HepG2 (cell line): ENCODE results near the gene MEIOC. TPM values are rescaled to one million over a fixed set of nuclear protein-coding genes. Genes with fewer than 3 reads are reported as not detected.

Experiments
- ATAC-seq: fragments of 200-7000 bp; cut with Tn5 transposase; 3 replicates; pipeline ENCODE4 v1.9.1; 2020; ENCODE audit warnings: mild to moderate bottlenecking, moderate library complexity
- BruUV-seq: library from RNA; stranded (reverse); fragments of 400-500 nt; replicated peaks from 2 replicates; lab custom pipeline; 2021; lab: Mats Ljungman, UMichigan
- CTCF ChIA-PET: fragments of 300-600 bp; formaldehyde crosslinking; extraction: SDS; loops from one replicate; lab custom pipeline; 2021; ENCODE audit warnings: low total read pairs, inconsistent platforms, low intra/inter-chr PET ratio; lab: Yijun Ruan, JAX
- POLR2A ChIA-PET: fragments of 350-600 bp; sonication (Branson Sonifier 250); formaldehyde crosslinking; loops from one replicate; lab custom pipeline; 2020; ENCODE audit warnings: antibody characterized with exemption, inconsistent platforms; lab: Yijun Ruan, JAX
- DNase-seq: peaks from one replicate; pipeline ENCODE4 v3.0.0-alpha.2; 2015; ENCODE audit warnings: low spot score
- FAIRE-seq: peaks from 3 replicates; lab custom pipeline; 2011; peaks lifted over from hg19 to GRCh38; lab: Jason Lieb, UNC
- H2AFZ ChIP-seq: one replicate; pipeline ENCODE4 v1.6.1; 2011; ENCODE audit warnings: low read length, inconsistent platforms
- H3K27ac ChIP-seq: fragments of 300-600 bp; 3 replicates; pipeline ENCODE4 v1.8.0; 2011; ENCODE audit warnings: mixed run types, mild to moderate bottlenecking, mixed read lengths, low read length, inconsistent platforms; ENCODE audit not compliant: insufficient read depth; ENCODE audit errors: extremely low read length
- H3K27me3 ChIP-seq, 2 experiments: fragments of 200-600 bp in 1 of 2; 2 replicates in 1 of 2; 3 replicates in 1 of 2; pipeline versions ENCODE4 v1.6.0 to v1.8.0; 2011; ENCODE audit warnings: low read length in 2 of 2, mild to moderate bottlenecking in 2 of 2, moderate library complexity in 2 of 2, inconsistent platforms in 1 of 2; ENCODE audit not compliant: insufficient read depth in 2 of 2, control insufficient read depth in 1 of 2
- H3K36me3 ChIP-seq, 2 experiments: fragments of 200-600 bp in 1 of 2; replicated peaks in 1 of 2; 2 replicates in 1 of 2; 3 replicates in 1 of 2; pipeline versions ENCODE4 v1.5.1 to v1.8.0; 2011; ENCODE audit warnings: low read length in 2 of 2, inconsistent platforms in 1 of 2; ENCODE audit not compliant: insufficient read depth in 2 of 2, control insufficient read depth in 1 of 2
- H3K4me1 ChIP-seq: 2 replicates; pipeline ENCODE4 v1.5.1; 2012; ENCODE audit warnings: low read length, inconsistent platforms; ENCODE audit not compliant: insufficient read depth
- H3K4me2 ChIP-seq: 2 replicates; pipeline ENCODE4 v1.6.0; 2011; ENCODE audit warnings: low read depth, low read length, inconsistent platforms
- H3K4me3 ChIP-seq, 3 experiments: fragments of 200-600 bp in 1 of 3; sonication (generic), shearing (Covaris generic) in 1 of 3; replicated peaks in 1 of 3; 2 replicates each; pipeline ENCODE4 v1.5.1; 2011 to 2016; ENCODE audit warnings: low read length in 3 of 3, inconsistent platforms in 2 of 3, low read depth in 2 of 3, mild to moderate bottlenecking in 2 of 3, control low read depth in 1 of 3, mixed read lengths in 1 of 3; ENCODE audit not compliant: insufficient read depth in 1 of 3
- H3K79me2 ChIP-seq: one replicate; pipeline ENCODE4 v1.6.1; 2011; ENCODE audit warnings: low read length, inconsistent platforms; ENCODE audit not compliant: insufficient read depth
- H3K9ac ChIP-seq: 2 replicates; pipeline ENCODE4 v1.6.0; 2011; ENCODE audit warnings: mild to moderate bottlenecking, low read depth, low read length, inconsistent platforms; ENCODE audit not compliant: insufficient read depth
- H3K9me3 ChIP-seq: 2 replicates; pipeline ENCODE4 v1.5.1; 2012; ENCODE audit warnings: mild to moderate bottlenecking, low read length
- H4K20me1 ChIP-seq: 2 replicates; pipeline ENCODE4 v1.6.0; 2011; ENCODE audit warnings: inconsistent platforms, mild to moderate bottlenecking, low read length, moderate library complexity; ENCODE audit not compliant: insufficient read depth
- CC2D1A ChIP-seq: sonication (generic); formaldehyde crosslinking; IDR thresholded peaks from 2 replicates; pipeline ENCODE4 v1.8.1; 2023; ENCODE audit warnings: mild to moderate bottlenecking, missing genetic modification reagents
- ELF4 ChIP-seq: sonication (generic); formaldehyde crosslinking; IDR thresholded peaks from 2 replicates; pipeline ENCODE4 v1.5.0; 2020; ENCODE audit warnings: missing genetic modification reagents, mild to moderate bottlenecking, moderate library complexity, borderline replicate concordance
- HOXA5 ChIP-seq: sonication (generic); formaldehyde crosslinking; IDR thresholded peaks from 2 replicates; pipeline ENCODE4 v1.4.0; 2020; ENCODE audit warnings: missing genetic modification reagents
- KAT2B ChIP-seq: fragments of 150-350 bp; IDR thresholded peaks from 2 replicates; pipeline ENCODE4 v1.6.1; 2014; ENCODE audit warnings: low read depth, low read length, borderline replicate concordance
- MYC ChIP-seq: sonication (generic); formaldehyde crosslinking; IDR thresholded peaks from 2 replicates; pipeline ENCODE4 v1.9.0; 2021; ENCODE audit warnings: missing genetic modification reagents, borderline replicate concordance
- PHF5A ChIP-seq: IDR thresholded peaks from one replicate; pipeline ENCODE4 v1.6.1; 2018; ENCODE audit warnings: low read depth, missing genetic modification reagents; ENCODE audit not compliant: unreplicated experiment
- RFXANK ChIP-seq: IDR thresholded peaks from 2 replicates; pipeline ENCODE4 v1.6.1; 2016
- SMARCE1 ChIP-seq: fragments of 450-650 bp; IDR thresholded peaks from 2 replicates; pipeline ENCODE4 v1.6.1; 2017; ENCODE audit warnings: borderline replicate concordance
- SNAI1 ChIP-seq: sonication (generic); formaldehyde crosslinking; IDR thresholded peaks from 2 replicates; pipeline ENCODE4 v1.5.0; 2020; ENCODE audit warnings: mild to moderate bottlenecking, missing genetic modification reagents, borderline replicate concordance
- TMF1 ChIP-seq: sonication (generic); formaldehyde crosslinking; IDR thresholded peaks from 2 replicates; pipeline ENCODE4 v1.8.1; 2022; ENCODE audit warnings: low read depth, missing genetic modification reagents
- TOE1 ChIP-seq: sonication (generic); formaldehyde crosslinking; IDR thresholded peaks from 2 replicates; pipeline ENCODE4 v1.4.0; 2020; ENCODE audit warnings: mild to moderate bottlenecking, missing genetic modification reagents
- ZMYM3 ChIP-seq: sonication (generic); formaldehyde crosslinking; IDR thresholded peaks from 2 replicates; pipeline ENCODE4 v1.5.1; 2020; ENCODE audit warnings: mild to moderate bottlenecking, missing genetic modification reagents
- ZNF225 ChIP-seq: sonication (generic); formaldehyde crosslinking; IDR thresholded peaks from 2 replicates; pipeline ENCODE4 v1.4.0; 2020; ENCODE audit warnings: mild to moderate bottlenecking, missing genetic modification reagents
- ZNF33A ChIP-seq: sonication (generic); formaldehyde crosslinking; IDR thresholded peaks from 2 replicates; pipeline ENCODE4 v1.5.1; 2020; ENCODE audit warnings: missing genetic modification reagents, mild to moderate bottlenecking, moderate library complexity, borderline replicate concordance
- ZNF383 ChIP-seq: sonication (generic); formaldehyde crosslinking; IDR thresholded peaks from 2 replicates; pipeline ENCODE4 v1.4.0; 2020; ENCODE audit warnings: missing genetic modification reagents, mild to moderate bottlenecking, borderline replicate concordance
- ZNF615 ChIP-seq: sonication (generic); formaldehyde crosslinking; IDR thresholded peaks from 2 replicates; pipeline ENCODE4 v1.5.0; 2020; ENCODE audit warnings: mild to moderate bottlenecking, missing genetic modification reagents, borderline replicate concordance
- WGBS: methylation state at CpG from one replicate; pipeline ENCODE4 v1.1.6; 2017; ENCODE audit warnings: low lambda C conversion rate; 5-methylcytosine and 5-hydroxymethylcytosine counted together
- in situ Hi-C: cut with HindIII; loops from 2 replicates; pipeline ENCODE4 v1.10.0; 2017; ENCODE audit warnings: low pct_unique_long_range_greater_than_20kb; ENCODE audit not compliant: extremely low pct_ligation_motif_present
- intact Hi-C: fragments of 100-400 bp; cut with micrococcal nuclease; formaldehyde crosslinking; loops from one replicate; pipeline ENCODE4 v1.10.0; 2022; ENCODE audit not compliant: unreplicated experiment
- polyA plus RNA-seq, 8 experiments: library from polyadenylated mRNA; depleted of rRNA in 3 of 8; stranded (reverse) in 7 of 8; unstranded in 1 of 8; fragments of >200 nt; fragmentation: Illumina TruSeq in 4 of 8; extraction: Trizol in 4 of 8; gene quantifications; 2 replicates each; pipeline versions ENCODE4 v1.2.1 to v1.2.3, GENCODE V29; 2011 to 2016; ENCODE audit warnings: low read depth in 4 of 8, missing spikeins in 1 of 8, mixed read lengths in 1 of 8; ENCODE audit not compliant: insufficient read depth in 1 of 8
- total RNA-seq, 5 experiments: library from RNA; depleted of rRNA; stranded (reverse); fragments of >200 nt; fragmentation: Illumina TruSeq; extraction: Trizol; gene quantifications; 2 replicates each; pipeline ENCODE4 v1.2.3, GENCODE V29; 2016; ENCODE audit warnings: low read depth in 1 of 5
- TF ChIP-seq, protein P1 (sequence below): IDR thresholded peaks from 2 replicates; pipeline ENCODE4 v1.6.1; 2018; ENCODE audit warnings: missing genetic modification reagents
- TF ChIP-seq, protein P2 (sequence below): fragments of 450-650 bp; IDR thresholded peaks from 2 replicates; pipeline ENCODE4 v1.6.1; 2017
- TF ChIP-seq, protein P3 (sequence below): sonication (generic); formaldehyde crosslinking; conservative IDR thresholded peaks from 2 replicates; pipeline ENCODE4 v1.4.0; 2020; ENCODE audit warnings: mild to moderate bottlenecking, missing genetic modification reagents, moderate library complexity

Gene MEIOC
- total and polyA plus RNA-seq, 2 of the 13 experiments (the other 11 are each of a cell fraction or from before 2014, with no cell fraction given): 0.04 to 0.15 TPM

DNA sequence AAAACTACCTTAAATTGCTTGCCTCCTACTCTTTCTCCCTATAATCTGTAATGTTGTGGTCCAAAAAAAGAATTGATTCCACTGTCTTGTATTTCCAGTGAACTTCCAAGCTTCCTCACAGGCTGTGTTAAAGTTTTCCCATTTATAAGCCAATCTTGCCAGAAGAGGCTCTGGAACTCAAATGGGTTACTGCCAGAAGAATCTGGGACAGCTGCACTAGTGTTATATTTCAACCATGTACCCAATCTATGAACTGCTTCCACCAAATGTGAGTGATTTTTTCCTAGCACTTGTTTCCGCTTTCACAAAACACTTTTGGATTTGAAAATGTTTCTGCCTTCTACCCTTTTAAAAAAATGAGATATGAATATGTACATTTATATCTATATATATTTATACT is 31.5 kb downstream of the MEIOC start:
- TF ChIP-seq ELF4 (CRISPR knock-in tag) (no peak), PHF5A (CRISPR knock-in tag) (no peak), TMF1 (CRISPR knock-in tag) (no peak), SMARCE1 (no peak), ZNF33A (no peak), KAT2B (no peak), ZMYM3 (CRISPR knock-in tag) (no peak), CC2D1A (no peak), TOE1 (no peak), MYC (CRISPR knock-in tag) (no peak), RFXANK (no peak), ZNF383 (CRISPR knock-in tag) (no peak), HOXA5 (CRISPR knock-in tag) (no peak), ZNF615 (CRISPR knock-in tag) (no peak), SNAI1 (CRISPR knock-in tag) (no peak), ZNF225 (CRISPR knock-in tag) (no peak)
- TF ChIP-seq, protein P1, sequence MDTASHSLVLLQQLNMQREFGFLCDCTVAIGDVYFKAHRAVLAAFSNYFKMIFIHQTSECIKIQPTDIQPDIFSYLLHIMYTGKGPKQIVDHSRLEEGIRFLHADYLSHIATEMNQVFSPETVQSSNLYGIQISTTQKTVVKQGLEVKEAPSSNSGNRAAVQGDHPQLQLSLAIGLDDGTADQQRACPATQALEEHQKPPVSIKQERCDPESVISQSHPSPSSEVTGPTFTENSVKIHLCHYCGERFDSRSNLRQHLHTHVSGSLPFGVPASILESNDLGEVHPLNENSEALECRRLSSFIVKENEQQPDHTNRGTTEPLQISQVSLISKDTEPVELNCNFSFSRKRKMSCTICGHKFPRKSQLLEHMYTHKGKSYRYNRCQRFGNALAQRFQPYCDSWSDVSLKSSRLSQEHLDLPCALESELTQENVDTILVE (CRISPR knock-in tag): no peak
- TF ChIP-seq, protein P2, sequence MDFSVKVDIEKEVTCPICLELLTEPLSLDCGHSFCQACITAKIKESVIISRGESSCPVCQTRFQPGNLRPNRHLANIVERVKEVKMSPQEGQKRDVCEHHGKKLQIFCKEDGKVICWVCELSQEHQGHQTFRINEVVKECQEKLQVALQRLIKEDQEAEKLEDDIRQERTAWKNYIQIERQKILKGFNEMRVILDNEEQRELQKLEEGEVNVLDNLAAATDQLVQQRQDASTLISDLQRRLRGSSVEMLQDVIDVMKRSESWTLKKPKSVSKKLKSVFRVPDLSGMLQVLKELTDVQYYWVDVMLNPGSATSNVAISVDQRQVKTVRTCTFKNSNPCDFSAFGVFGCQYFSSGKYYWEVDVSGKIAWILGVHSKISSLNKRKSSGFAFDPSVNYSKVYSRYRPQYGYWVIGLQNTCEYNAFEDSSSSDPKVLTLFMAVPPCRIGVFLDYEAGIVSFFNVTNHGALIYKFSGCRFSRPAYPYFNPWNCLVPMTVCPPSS: no peak
- TF ChIP-seq, protein P3, sequence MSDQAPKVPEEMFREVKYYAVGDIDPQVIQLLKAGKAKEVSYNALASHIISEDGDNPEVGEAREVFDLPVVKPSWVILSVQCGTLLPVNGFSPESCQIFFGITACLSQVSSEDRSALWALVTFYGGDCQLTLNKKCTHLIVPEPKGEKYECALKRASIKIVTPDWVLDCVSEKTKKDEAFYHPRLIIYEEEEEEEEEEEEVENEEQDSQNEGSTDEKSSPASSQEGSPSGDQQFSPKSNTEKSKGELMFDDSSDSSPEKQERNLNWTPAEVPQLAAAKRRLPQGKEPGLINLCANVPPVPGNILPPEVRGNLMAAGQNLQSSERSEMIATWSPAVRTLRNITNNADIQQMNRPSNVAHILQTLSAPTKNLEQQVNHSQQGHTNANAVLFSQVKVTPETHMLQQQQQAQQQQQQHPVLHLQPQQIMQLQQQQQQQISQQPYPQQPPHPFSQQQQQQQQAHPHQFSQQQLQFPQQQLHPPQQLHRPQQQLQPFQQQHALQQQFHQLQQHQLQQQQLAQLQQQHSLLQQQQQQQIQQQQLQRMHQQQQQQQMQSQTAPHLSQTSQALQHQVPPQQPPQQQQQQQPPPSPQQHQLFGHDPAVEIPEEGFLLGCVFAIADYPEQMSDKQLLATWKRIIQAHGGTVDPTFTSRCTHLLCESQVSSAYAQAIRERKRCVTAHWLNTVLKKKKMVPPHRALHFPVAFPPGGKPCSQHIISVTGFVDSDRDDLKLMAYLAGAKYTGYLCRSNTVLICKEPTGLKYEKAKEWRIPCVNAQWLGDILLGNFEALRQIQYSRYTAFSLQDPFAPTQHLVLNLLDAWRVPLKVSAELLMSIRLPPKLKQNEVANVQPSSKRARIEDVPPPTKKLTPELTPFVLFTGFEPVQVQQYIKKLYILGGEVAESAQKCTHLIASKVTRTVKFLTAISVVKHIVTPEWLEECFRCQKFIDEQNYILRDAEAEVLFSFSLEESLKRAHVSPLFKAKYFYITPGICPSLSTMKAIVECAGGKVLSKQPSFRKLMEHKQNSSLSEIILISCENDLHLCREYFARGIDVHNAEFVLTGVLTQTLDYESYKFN: no peak
- CTCF ChIA-PET: no interaction called here
- Histone ChIP-seq H3K9ac (no peak overlapping the region), H3K36me3 (peaks cover 10 to 22% of the 10 kb centered on the region in 2 experiments), H3K79me2 (peaks cover 40% of the 10 kb centered on the region), H3K9me3 (no peaks in the 10 kb centered on the region), H3K4me3 (no peak overlapping the region), H3K4me2 (peak overlapping the region; percentile 13; the same call in 1 of the 2 replicates), H3K27ac (no peak overlapping the region), H4K20me1 (no peaks in the 10 kb centered on the region), H3K27me3 (peaks cover 0 to 3% of the 10 kb centered on the region in 2 experiments; a peak in 1 of 5 replicates), H3K4me1 (peaks cover 27% of the 10 kb centered on the region), H2AFZ (no peak overlapping the region)
- FAIRE-seq (no peak), DNase-seq (no peak), ATAC-seq (no peak)
- WGBS: 98% methylated on average over 1 of the region's 1 CpG
- no TSS peak for BruUV-seq
- intact Hi-C loops: no loop called here
- in situ Hi-C loops: no loop called here
- POLR2A ChIA-PET: interaction anchor here (0.9 to 2.8 kb wide), 3 partner anchors 12 to 50 kb away, joined by 3 to 10 read pairs (median 10); partner anchors contain the start of gene DBF4B
